Gastroesophageal sphincter (tissue), 4 donors: ENCODE measurements around the gene ABI3BP. TPM values are rescaled to one million over a fixed set of nuclear protein-coding genes. Genes with fewer than 3 reads are reported as not detected.

Experiments
- ATAC-seq: fragments of 150-250 bp; one replicate; pipeline ENCODE4 v1.9.1; 2016; ENCODE audit warnings: mild to moderate bottlenecking, moderate library complexity
- H3K27ac ChIP-seq, 4 donors: fragments of 200-600 bp; sonication (generic) in 3 of 4; 1 replicate in 3 of 4; 2 replicates in 1 of 4; pipeline ENCODE4 v1.5.1; 2016 to 2019
- H3K27me3 ChIP-seq: fragments of 200-600 bp; sonication (generic); one replicate; pipeline ENCODE4 v1.5.1; 2019
- H3K36me3 ChIP-seq, 2 donors: fragments of 200-600 bp; sonication (generic); one replicate each; pipeline ENCODE4 v1.5.1; 2019; ENCODE audit warnings: control low read depth in 1 of 2
- H3K4me1 ChIP-seq, 3 donors: fragments of 200-600 bp; sonication (generic); 1 replicate in 2 of 3; 2 replicates in 1 of 3; pipeline ENCODE4 v1.5.1; 2016 to 2019; ENCODE audit warnings: control low read depth in 2 of 3
- H3K4me3 ChIP-seq, 2 donors: fragments of 200-600 bp; sonication (generic); one replicate each; pipeline ENCODE4 v1.5.1; 2019; ENCODE audit warnings: mild to moderate bottlenecking in 1 of 2, moderate library complexity in 1 of 2
- H3K9me3 ChIP-seq, 3 donors: fragments of 200-600 bp; sonication (generic); one replicate each; pipeline ENCODE4 v1.5.1; 2017 to 2019; ENCODE audit warnings: control low read depth in 2 of 3
- EP300 ChIP-seq: sonication (generic); formaldehyde crosslinking; IDR thresholded peaks from one replicate; pipeline ENCODE4 v1.6.1; 2017; ENCODE audit warnings: antibody characterized with exemption, mild to moderate bottlenecking
- POLR2A ChIP-seq, 2 donors: fragments of 450-650 bp; IDR thresholded peaks; one replicate each; pipeline ENCODE4 v1.6.1; 2017; ENCODE audit warnings: antibody characterized with exemption in 2 of 2, mild to moderate bottlenecking in 2 of 2, moderate library complexity in 1 of 2
- POLR2AphosphoS5 ChIP-seq: sonication (generic); formaldehyde crosslinking; IDR thresholded peaks from one replicate; pipeline ENCODE4 v1.6.1; 2017; ENCODE audit warnings: antibody characterized with exemption
- whole genome bisulfite sequencing, 2 donors: methylation state at CpG; one replicate each; pipeline ENCODE4 v1.1.5; 2018; ENCODE audit warnings: low coverage in 1 of 2; 5-methylcytosine and 5-hydroxymethylcytosine counted together
- total RNA-seq, 4 donors: library from RNA; depleted of rRNA; stranded (reverse); fragments of >200 nt; gene quantifications; one replicate each; pipeline ENCODE4 v1.1.0, GENCODE V29; 2016
- TF ChIP-seq, protein P1 (sequence below), 4 experiments: fragments of 200-600 bp in 2 of 4; fragments of 450-650 bp in 2 of 4; sonication (generic) in 1 of 4; IDR thresholded peaks; one replicate each; pipeline ENCODE4 v1.5.1; 2017 to 2019; ENCODE audit warnings: antibody characterized with exemption in 4 of 4, mild to moderate bottlenecking in 2 of 4, moderate library complexity in 2 of 4

The ABI3BP gene
- total RNA-seq, 4 donors from 2014 or later, result 59.6 to 158 (median 99.9) TPM

DNA sequence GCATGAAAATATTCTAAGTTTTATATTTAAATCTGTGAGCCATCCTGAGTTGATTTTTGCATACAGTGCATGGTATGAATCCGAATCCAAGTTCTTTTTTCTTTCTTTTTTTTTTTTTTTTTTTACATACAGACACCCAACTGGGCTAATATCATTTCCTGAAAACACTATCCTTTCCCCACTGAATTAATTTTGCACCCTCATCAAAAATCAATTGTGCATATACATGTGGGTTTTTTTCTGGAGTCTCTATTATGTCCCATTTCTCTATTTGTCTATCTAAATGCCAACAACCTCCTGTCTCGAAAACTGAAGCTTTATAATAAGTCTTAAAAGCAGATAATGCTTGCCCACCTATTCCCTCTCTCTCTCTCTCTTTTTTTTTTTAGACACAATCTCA lies 5.9 kb upstream of the ABI3BP start:
- Histone ChIP-seq H3K27ac (no peak overlapping the region), H3K4me1 (peaks cover 4 to 16% (median 5%) of the 10 kb centered on the region in 3 donors), H3K27me3 (no peaks in the 10 kb centered on the region), H3K9me3 (no peaks in the 10 kb centered on the region), H3K4me3 (no peak overlapping the region), H3K36me3 (no peaks in the 10 kb centered on the region)
- WGBS, 2 donors, result 93 to 100% methylated on average over 2 of the region's 2 CpGs
- TF ChIP-seq, protein P1, sequence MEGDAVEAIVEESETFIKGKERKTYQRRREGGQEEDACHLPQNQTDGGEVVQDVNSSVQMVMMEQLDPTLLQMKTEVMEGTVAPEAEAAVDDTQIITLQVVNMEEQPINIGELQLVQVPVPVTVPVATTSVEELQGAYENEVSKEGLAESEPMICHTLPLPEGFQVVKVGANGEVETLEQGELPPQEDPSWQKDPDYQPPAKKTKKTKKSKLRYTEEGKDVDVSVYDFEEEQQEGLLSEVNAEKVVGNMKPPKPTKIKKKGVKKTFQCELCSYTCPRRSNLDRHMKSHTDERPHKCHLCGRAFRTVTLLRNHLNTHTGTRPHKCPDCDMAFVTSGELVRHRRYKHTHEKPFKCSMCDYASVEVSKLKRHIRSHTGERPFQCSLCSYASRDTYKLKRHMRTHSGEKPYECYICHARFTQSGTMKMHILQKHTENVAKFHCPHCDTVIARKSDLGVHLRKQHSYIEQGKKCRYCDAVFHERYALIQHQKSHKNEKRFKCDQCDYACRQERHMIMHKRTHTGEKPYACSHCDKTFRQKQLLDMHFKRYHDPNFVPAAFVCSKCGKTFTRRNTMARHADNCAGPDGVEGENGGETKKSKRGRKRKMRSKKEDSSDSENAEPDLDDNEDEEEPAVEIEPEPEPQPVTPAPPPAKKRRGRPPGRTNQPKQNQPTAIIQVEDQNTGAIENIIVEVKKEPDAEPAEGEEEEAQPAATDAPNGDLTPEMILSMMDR (IDR thresholded peaks at IDR 0.05), result no peak
- TF ChIP-seq EP300, result no peak
- no peak for TF ChIP-seq POLR2AphosphoS5
- no peak for TF ChIP-seq POLR2A (IDR thresholded peaks at IDR 0.05)
- no peak for ATAC-seq

DNA sequence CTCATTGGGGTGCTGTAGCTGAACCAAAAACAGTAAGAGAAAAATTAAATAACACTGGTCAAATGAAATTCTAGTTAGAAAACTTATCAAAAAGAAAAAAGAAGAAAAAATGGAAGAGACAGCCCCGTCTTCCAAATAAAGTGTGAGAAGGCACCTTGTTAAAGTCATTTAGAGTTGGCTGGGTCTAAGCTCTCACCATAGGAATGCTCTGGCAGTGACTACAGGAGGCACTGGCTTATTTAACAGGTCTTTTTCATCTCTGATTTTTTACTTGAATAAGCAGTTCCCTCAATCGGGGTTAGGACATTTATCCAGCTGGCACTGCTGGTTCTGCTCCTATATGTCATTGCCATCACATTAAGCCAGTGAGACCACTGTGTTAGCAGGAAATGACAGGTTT lies 1.6 kb upstream of the ABI3BP start:
- H3K36me3 ChIP-seq, result no peaks in the 10 kb centered on the region
- no peak for TF ChIP-seq EP300
- TF ChIP-seq POLR2A (IDR thresholded peaks at IDR 0.05), result no peak
- TF ChIP-seq POLR2AphosphoS5, result no peak
- TF ChIP-seq, protein P1 (IDR thresholded peaks at IDR 0.05), result no peak
- H3K4me3 ChIP-seq, result no peak overlapping the region
- peaks cover 4 to 49% (median 10%) of the 10 kb centered on the region in 3 donors for H3K4me1 ChIP-seq
- no peaks in the 10 kb centered on the region for H3K27me3 ChIP-seq
- no peak for ATAC-seq
- no peaks in the 10 kb centered on the region for H3K9me3 ChIP-seq
- 22 to 39% methylated on average over 2 of the region's 2 CpGs for WGBS, 2 donors
- H3K27ac ChIP-seq, result peak overlapping the region; percentile 13 to 82 (median 64)

DNA sequence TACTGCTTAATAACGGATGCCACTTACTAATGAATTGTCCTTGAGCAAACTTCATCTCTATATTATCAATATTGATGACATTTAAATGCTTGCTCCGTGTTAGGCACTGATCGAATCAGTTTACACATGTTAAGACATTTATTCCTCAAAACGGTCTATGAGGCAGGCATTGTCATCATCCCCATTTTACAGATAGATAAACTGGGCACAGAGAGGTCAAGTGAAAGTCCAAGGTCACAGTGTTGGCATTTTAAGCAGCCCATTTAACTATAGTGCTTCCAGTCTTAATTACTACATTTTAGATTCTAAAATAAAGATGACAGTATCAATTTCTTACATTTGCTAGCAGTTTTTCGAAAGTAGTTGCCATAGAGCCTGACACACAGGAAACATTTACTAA lies 966 bp upstream of the ABI3BP start:
- TF ChIP-seq EP300, result no peak
- TF ChIP-seq, protein P1 (IDR thresholded peaks at IDR 0.05), result no peak
- TF ChIP-seq POLR2A (IDR thresholded peaks at IDR 0.05), result no peak
- TF ChIP-seq POLR2AphosphoS5, result no peak
- 66 to 67% methylated on average over 5 of the region's 5 CpGs for WGBS, 2 donors
- Histone ChIP-seq H3K27ac (peak overlapping the region; percentile 47 to 82 (median 64)), H3K36me3 (no peaks in the 10 kb centered on the region), H3K4me3 (no peak overlapping the region), H3K27me3 (no peaks in the 10 kb centered on the region), H3K9me3 (no peaks in the 10 kb centered on the region), H3K4me1 (peaks cover 4 to 55% (median 10%) of the 10 kb centered on the region in 3 donors)
- no peak for ATAC-seq

DNA sequence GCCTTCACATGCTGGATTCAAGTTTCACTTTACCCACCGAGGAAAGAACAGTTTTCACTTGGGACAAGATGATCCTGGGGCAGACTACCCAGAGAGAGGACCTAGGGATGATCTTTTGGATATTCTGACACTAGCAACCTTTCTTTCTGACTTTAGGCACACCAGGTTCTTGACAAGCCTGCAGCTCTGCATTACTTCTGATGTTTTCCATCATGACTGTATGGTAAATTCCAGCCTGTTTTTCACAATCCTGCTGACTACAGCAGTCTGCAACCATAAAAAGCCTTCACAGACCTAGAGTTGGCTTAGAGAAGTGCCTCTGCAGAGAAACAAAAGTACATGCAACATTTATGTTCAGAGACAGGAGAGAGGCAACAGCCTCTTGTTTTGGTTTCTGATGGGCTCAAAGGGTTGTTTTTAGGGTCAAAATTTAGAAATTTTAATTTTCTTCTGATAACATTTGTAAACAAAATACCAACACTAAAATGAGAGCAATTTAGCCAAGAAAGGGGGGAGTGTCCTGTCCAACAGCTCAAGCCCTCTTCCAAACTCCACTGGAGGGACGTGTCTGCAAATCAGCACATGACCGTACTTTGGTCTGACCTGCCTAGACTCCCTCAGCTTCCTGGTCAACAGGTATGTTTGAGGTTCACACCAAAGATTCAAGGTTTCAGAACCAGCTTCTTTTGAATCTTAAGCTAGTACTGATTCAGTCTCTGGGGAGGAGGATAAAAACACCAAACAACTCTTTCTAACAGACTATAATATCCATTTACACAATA lies 799 bp downstream of the ABI3BP start:
- Histone ChIP-seq H3K36me3 (no peaks in the 10 kb centered on the region), H3K9me3 (no peaks in the 10 kb centered on the region), H3K27me3 (no peaks in the 10 kb centered on the region), H3K4me3 (peak overlapping the region; percentile 50 to 84), H3K27ac (peak overlapping the region; percentile 80 to 93 (median 82)), H3K4me1 (peaks cover 8 to 66% (median 10%) of the 10 kb centered on the region in 3 donors)
- WGBS, 2 donors, result 0 to 8% methylated on average over 3 of the region's 3 CpGs
- TF ChIP-seq EP300 (no peak), POLR2A (IDR thresholded peaks at IDR 0.05) (no peak), POLR2AphosphoS5 (peak; percentile 48)
- TF ChIP-seq, protein P1 (IDR thresholded peaks at IDR 0.05), result peak in 2 of 4 experiments; percentile 31 to 39
- peak; percentile 60 for ATAC-seq

DNA sequence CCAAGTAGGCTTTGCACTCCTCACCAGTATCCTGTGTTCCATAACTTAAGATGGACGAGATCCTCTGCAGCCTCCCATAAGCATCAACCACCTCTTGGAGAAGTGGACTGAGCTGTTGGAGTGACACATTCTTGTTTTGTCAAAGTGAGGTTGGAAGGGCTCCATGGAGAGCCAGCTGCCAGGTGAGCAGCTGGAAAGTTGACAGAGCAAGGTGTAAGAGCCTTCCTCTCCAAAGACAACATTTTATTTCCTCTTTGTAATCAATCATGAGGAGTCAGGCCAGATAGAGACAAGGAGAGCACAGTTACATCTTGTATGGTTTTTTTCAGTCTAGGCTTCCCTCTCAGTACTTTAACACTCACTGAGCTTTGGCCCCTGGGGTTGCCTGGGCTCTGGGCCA lies 5.1 kb downstream of the ABI3BP start:
- peaks cover 7 to 64% (median 9%) of the 10 kb centered on the region in 3 donors for H3K4me1 ChIP-seq
- H3K9me3 ChIP-seq, result no peaks in the 10 kb centered on the region
- 40% methylated on average over 1 of the region's 1 CpG; no CpG with 5 or more reads in 1 of the 2 donors for WGBS, 2 donors
- H3K27me3 ChIP-seq, result no peaks in the 10 kb centered on the region
- H3K36me3 ChIP-seq, result no peaks in the 10 kb centered on the region
- H3K27ac ChIP-seq, result peak overlapping the region in 2 of 4 donors; percentile 15 to 35
- ATAC-seq, result no peak
- H3K4me3 ChIP-seq, result no peak overlapping the region
- TF ChIP-seq, protein P1 (IDR thresholded peaks at IDR 0.05), result no peak
- TF ChIP-seq POLR2A (IDR thresholded peaks at IDR 0.05), result no peak
- no peak for TF ChIP-seq EP300
- TF ChIP-seq POLR2AphosphoS5, result no peak
